Myometrial cell (primary cell): Measurements from ENCODE around the gene LSM14B. TPM values are rescaled to one million over a fixed set of nuclear protein-coding genes. Genes with fewer than 3 reads are reported as not detected.

Experiments
- total RNA-seq: library from RNA; depleted of rRNA; stranded (reverse); fragments of >200 nt; gene quantifications from 2 replicates; pipeline ENCODE4 v1.2.3, GENCODE V29; 2015

Gene LSM14B
- total RNA-seq = 17.9 and 20.0 TPM in 2 replicates

DNA sequence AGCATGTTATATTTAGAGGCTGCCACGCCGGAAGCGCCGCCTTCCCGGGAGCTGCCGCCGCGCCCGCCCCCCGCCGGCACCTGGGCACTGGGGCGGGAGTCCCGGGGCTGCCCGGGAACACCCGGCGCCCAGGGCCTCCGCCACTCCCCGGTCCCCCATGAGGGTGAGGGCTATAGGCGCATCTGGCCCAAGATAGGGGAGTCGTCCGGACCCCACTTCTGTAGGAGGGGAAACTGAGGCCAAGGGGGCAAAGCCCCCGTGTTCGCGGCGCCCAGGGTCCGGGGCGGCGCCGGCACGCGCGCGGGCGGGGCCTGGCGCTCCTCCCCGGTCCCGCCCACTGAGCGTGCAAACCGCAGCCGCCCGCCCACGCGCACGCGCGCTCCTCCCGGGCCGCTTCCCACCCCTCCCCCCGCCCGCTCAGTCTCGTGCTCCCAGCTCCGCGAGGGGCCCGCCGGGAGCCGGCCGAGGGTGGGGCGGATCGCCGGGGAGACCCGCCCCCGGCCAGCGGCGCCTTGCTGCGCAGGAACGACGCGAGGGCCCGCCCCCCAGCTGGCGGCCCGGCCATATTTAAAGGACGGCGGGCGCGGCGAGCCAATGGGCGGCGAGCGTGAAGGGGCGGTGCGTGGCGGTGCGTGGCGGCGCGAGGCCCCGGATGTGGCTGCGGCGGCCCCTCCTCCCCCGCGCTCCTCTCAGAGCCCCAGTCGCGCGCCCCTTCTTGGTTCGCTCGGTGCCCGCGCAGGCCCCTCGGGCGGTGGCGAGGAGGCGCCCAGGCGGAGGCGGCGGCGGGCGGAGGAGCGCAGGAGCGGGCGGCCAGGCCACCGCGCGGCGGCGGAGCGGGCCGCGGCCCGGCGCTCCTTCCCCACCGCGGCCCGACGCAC, at the start of gene LSM14B:
LSM14B (plus strand) TSS at position 700 of the 878 bp plus-strand sequence. CDS start 192 bp downstream, outside the sequence.

DNA sequence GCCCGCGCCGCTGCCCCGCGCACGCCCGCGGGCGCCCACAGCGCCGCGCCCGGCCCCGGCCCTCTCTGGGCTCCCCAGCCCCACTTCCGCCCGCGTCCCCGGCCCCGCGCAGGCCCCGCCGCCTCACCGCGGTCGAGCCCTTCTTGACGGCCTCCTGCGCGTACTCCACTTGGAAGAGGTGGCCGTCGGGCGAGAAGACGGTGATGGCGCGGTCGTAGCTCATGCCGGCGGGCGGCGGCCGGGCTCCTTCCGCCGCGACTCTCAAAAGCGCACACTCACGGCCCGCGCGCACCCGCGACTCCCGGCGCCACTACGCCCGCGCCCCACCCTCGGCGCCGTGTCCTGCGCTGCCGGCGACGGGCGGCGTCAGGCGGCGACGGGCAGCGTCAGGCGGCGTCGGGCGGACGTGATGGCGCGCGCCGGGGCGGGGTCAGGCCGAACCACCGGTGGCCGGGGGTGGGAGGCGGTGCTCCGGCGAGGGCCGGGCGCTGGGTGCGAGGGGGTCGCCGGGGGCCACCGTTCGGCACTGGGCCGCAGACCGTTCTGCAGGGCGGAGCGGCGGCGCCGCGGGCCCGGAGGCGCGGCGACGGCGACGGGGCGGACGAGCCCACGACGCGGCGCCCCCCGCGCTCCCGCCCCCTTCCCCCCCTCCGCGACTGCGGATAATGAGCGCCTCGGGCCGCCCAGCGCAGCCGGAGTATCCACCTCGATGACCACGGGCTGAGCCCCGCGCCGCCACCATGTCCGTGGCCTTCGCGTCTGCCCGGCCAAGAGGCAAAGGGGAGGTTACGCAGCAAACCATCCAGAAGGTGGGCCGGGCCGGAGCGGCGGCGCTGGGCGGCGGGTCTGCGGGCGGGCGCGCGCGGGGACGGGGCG, 21.0 kb downstream of the LSM14B start, which contains the start of the genes PSMA7 and SS18L1:
PSMA7 (minus strand) TSS at position 314 of the 876 bp plus-strand sequence; CDS start at position 223, 91 bp downstream.
SS18L1 (plus strand) TSS at position 689 of the 876 bp plus-strand sequence; CDS start at position 741, 52 bp downstream.

DNA sequence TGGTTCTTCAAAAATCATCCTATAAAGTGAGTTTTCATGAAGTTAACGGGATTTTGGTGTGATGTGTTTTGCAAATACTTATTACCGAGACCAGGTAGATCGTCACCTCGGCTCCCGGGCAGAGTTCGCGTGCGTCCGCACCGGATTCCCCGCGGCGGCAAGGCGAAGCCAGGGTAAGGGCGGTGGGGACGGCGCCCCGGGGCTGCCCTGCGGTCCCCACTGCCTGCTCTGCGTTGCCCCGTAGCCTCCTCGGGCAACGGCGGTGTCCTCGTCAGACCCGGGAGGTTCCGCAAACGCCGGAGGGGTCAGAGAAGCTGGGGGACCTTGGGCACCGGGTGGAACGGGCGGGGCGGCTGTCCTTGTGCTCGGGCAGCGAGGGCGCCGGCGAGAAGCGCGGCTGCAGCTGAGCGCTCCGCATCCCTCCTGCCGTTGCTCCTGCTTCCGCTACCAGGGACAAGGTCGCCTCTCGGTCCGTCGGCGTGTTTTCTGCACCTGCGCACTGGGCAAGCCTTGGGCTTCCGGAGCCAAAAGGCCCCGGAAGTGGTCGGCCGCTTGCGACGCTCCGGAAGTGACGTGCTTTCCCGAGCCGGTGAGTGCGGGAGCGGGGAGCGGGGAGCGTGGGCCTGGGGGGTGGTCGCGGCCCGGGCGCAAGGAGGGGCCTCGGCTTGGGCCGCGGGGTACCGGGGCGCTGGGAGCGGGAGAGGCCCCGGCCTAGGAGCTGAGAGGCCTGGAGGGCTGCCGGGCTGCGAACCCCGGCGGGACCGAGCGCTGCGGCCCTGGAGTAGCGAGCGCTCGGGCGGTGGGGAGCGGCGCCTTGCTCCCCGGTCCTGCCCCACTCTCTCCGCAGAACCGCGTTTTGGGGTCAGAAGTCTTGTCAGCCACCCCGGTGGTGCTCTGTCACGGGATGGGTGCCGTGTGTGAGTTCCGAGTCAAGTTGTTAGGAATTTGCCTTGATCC, 60.5 kb downstream of the LSM14B start, which contains the start of gene MTG2:
MTG2 (plus strand) TSS at position 560 of the 957 bp plus-strand sequence. CDS start 10,393 bp downstream, outside the sequence.

Other genes with a start within 250 kb of the LSM14B start
- 2.1 and 5.5 TPM in 2 replicates for gene TAF4, start 56.6 kb upstream of the LSM14B start, total RNA-seq
- 520 and 556 TPM in 2 replicates for gene PSMA7, start 20.9 kb downstream of the LSM14B start, total RNA-seq
- 4.3 and 6.9 TPM in 2 replicates for gene SS18L1, start 21.3 kb downstream of the LSM14B start, total RNA-seq
- gene MTG2, start 60.6 kb downstream of the LSM14B start, total RNA-seq = 10.6 and 18.2 TPM in 2 replicates
- gene HRH3, start 97.8 kb downstream of the LSM14B start, total RNA-seq = not detected in 2 replicates
- gene OSBPL2, start 116.0 kb downstream of the LSM14B start, total RNA-seq = 13.3 and 24.5 TPM in 2 replicates
- 186 and 199 TPM in 2 replicates for gene ADRM1, start 180.5 kb downstream of the LSM14B start, total RNA-seq
- gene LAMA5, start 244.8 kb downstream of the LSM14B start, total RNA-seq = 16.3 and 20.8 TPM in 2 replicates